HEK293 (cell line): ENCODE measurements around the gene GSG1.

Source experiments
- CTCF ChIA-PET: fragments of 350-600 bp; formaldehyde crosslinking; extraction: SDS; loops from one replicate; lab custom pipeline; 2021; ENCODE audit warnings: antibody characterized with exemption; lab: Yijun Ruan, JAX
- POLR2A ChIA-PET: fragments of 300-600 bp; formaldehyde crosslinking; extraction: SDS; loops from one replicate; lab custom pipeline; 2020; ENCODE audit warnings: antibody characterized with exemption, inconsistent platforms; lab: Yijun Ruan, JAX
- H3K27ac ChIP-seq: fragments of 200-500 bp; sonication (Bioruptor generic); 2 replicates; pipeline ENCODE4 v1.5.1; 2014; ENCODE audit warnings: low read depth, low read length, control low read depth, inconsistent platforms; ENCODE audit errors: extremely low read depth
- H3K36me3 ChIP-seq, 2 experiments: fragments of 200-500 bp in 1 of 2; sonication (Bioruptor generic) in 1 of 2; 1 replicate in 1 of 2; 2 replicates in 1 of 2; pipeline ENCODE4 v1.5.1; 2014 to 2017; ENCODE audit warnings: inconsistent platforms in 2 of 2, low read length in 2 of 2; ENCODE audit not compliant: control insufficient read depth in 2 of 2, insufficient read depth in 1 of 2
- H3K4me1 ChIP-seq: fragments of 200-500 bp; sonication (Bioruptor generic); 2 replicates; pipeline ENCODE4 v1.5.1; 2014; ENCODE audit warnings: mild to moderate bottlenecking, low read length, inconsistent platforms; ENCODE audit not compliant: control insufficient read depth, insufficient read depth
- H3K4me3 ChIP-seq: 2 replicates; pipeline ENCODE4 v1.5.1; 2011; ENCODE audit warnings: low read depth, mild to moderate bottlenecking, control low read depth, low read length, moderate library complexity
- H3K9me3 ChIP-seq: fragments of 200-500 bp; sonication (Bioruptor generic); 2 replicates; pipeline ENCODE4 v1.5.1; 2014; ENCODE audit warnings: low read depth, low read length, inconsistent platforms; ENCODE audit not compliant: control insufficient read depth, insufficient read depth
- GLI2 ChIP-seq: fragments of 450-650 bp; formaldehyde crosslinking; IDR thresholded peaks from 2 replicates; pipeline ENCODE4; 2017; ENCODE audit warnings: missing biosample characterization, missing genetic modification characterization, low read depth, borderline replicate concordance
- MZF1 ChIP-seq: fragments of 450-650 bp; formaldehyde crosslinking; IDR thresholded peaks from 2 replicates; pipeline ENCODE4 v1.5.1; 2017; ENCODE audit warnings: missing biosample characterization, missing genetic modification characterization, borderline replicate concordance
- SETDB1 ChIP-seq: IDR thresholded peaks from one replicate; pipeline ENCODE4 v1.6.1; 2017; ENCODE audit warnings: mild to moderate bottlenecking, low read length, moderate library complexity, mixed read lengths; ENCODE audit not compliant: insufficient read length
- YY1 ChIP-seq: fragments of 450-650 bp; formaldehyde crosslinking; IDR thresholded peaks from 2 replicates; pipeline ENCODE4 v1.5.1; 2018; ENCODE audit warnings: missing biosample characterization, missing genetic modification characterization
- ZBTB1 ChIP-seq: fragments of 450-650 bp; formaldehyde crosslinking; IDR thresholded peaks from 2 replicates; pipeline ENCODE4 v1.5.1; 2016; ENCODE audit warnings: missing biosample characterization, missing genetic modification characterization
- ZBTB49 ChIP-seq: fragments of 450-650 bp; formaldehyde crosslinking; IDR thresholded peaks from 2 replicates; pipeline ENCODE4 v1.5.1; 2016; ENCODE audit warnings: missing biosample characterization, missing genetic modification characterization, low read depth
- ZBTB7A ChIP-seq: fragments of 450-650 bp; formaldehyde crosslinking; IDR thresholded peaks from 2 replicates; pipeline ENCODE4 v1.5.1; 2016; ENCODE audit warnings: low read depth, missing biosample characterization, missing genetic modification characterization
- ZFP41 ChIP-seq: fragments of 450-650 bp; formaldehyde crosslinking; IDR thresholded peaks from 2 replicates; pipeline ENCODE4 v1.5.1; 2016; ENCODE audit warnings: missing biosample characterization, missing genetic modification characterization, borderline replicate concordance
- ZNF214 ChIP-seq: fragments of 450-650 bp; formaldehyde crosslinking; IDR thresholded peaks from 2 replicates; pipeline ENCODE4 v1.5.1; 2017; ENCODE audit warnings: missing biosample characterization, mild to moderate bottlenecking, missing genetic modification characterization, borderline replicate concordance
- ZNF324 ChIP-seq: fragments of 450-650 bp; formaldehyde crosslinking; IDR thresholded peaks from 2 replicates; pipeline ENCODE4 v1.5.1; 2016; ENCODE audit warnings: missing biosample characterization, missing genetic modification characterization
- ZNF433 ChIP-seq: fragments of 450-650 bp; formaldehyde crosslinking; IDR thresholded peaks from 2 replicates; pipeline ENCODE4 v1.5.1; 2016; ENCODE audit warnings: missing biosample characterization, missing genetic modification characterization, low read depth
- ZNF473 ChIP-seq: fragments of 450-650 bp; formaldehyde crosslinking; IDR thresholded peaks from 2 replicates; pipeline ENCODE4 v1.5.1; 2017; ENCODE audit warnings: missing biosample characterization, missing genetic modification characterization
- ZNF488 ChIP-seq: fragments of 450-650 bp; formaldehyde crosslinking; IDR thresholded peaks from 2 replicates; pipeline ENCODE4 v1.5.1; 2016; ENCODE audit warnings: missing biosample characterization, missing genetic modification characterization
- ZNF514 ChIP-seq: fragments of 450-650 bp; formaldehyde crosslinking; IDR thresholded peaks from 2 replicates; pipeline ENCODE4 v1.5.1; 2016; ENCODE audit warnings: missing biosample characterization, missing genetic modification characterization
- ZNF549 ChIP-seq: fragments of 450-650 bp; IDR thresholded peaks from 2 replicates; pipeline ENCODE4 v1.5.1; 2018; ENCODE audit warnings: missing biosample characterization, missing genetic modification characterization, mild to moderate bottlenecking, inconsistent platforms, moderate library complexity
- ZNF561 ChIP-seq: fragments of 450-650 bp; IDR thresholded peaks from 2 replicates; pipeline ENCODE4 v1.5.1; 2018; ENCODE audit warnings: missing biosample characterization, missing genetic modification characterization, borderline replicate concordance
- ZNF626 ChIP-seq: fragments of 450-650 bp; sonication (Bioruptor Pico); formaldehyde crosslinking; IDR thresholded peaks from 2 replicates; pipeline ENCODE4 v1.5.1; 2018; ENCODE audit warnings: missing biosample characterization, missing genetic modification characterization, inconsistent platforms
- ZNF639 ChIP-seq: fragments of 450-650 bp; formaldehyde crosslinking; IDR thresholded peaks from 2 replicates; pipeline ENCODE4 v1.5.1; 2016; ENCODE audit warnings: missing biosample characterization, missing genetic modification characterization
- ZNF660 ChIP-seq: fragments of 450-650 bp; IDR thresholded peaks from 2 replicates; pipeline ENCODE4 v1.5.1; 2018; ENCODE audit warnings: missing biosample characterization, mild to moderate bottlenecking, missing genetic modification characterization
- ZSCAN16 ChIP-seq: fragments of 450-650 bp; formaldehyde crosslinking; IDR thresholded peaks from 2 replicates; pipeline ENCODE4 v1.5.1; 2016; ENCODE audit warnings: missing biosample characterization, missing genetic modification characterization
- ZSCAN18 ChIP-seq: fragments of 450-650 bp; formaldehyde crosslinking; IDR thresholded peaks from 2 replicates; pipeline ENCODE4 v1.5.1; 2016; ENCODE audit warnings: missing biosample characterization, missing genetic modification characterization
- ZSCAN23 ChIP-seq: fragments of 450-650 bp; formaldehyde crosslinking; IDR thresholded peaks from 2 replicates; pipeline ENCODE4 v1.5.1; 2016; ENCODE audit warnings: missing biosample characterization, missing genetic modification characterization

Gene GSG1

GRCh38 chr12:13082861-13083260 is 20.6 kb downstream of the GSG1 start:
- TF ChIP-seq ZBTB1 (tag by site-specific recombination) (no peak), ZNF660 (no peak), SETDB1 (no peak), ZNF488 (tag by site-specific recombination) (no peak), ZBTB49 (tag by site-specific recombination) (no peak), MZF1 (tag by site-specific recombination) (no peak), ZNF214 (no peak), ZFP41 (tag by site-specific recombination) (no peak), ZNF561 (tag by site-specific recombination) (no peak), ZNF473 (no peak), ZBTB7A (tag by site-specific recombination) (no peak), ZSCAN23 (tag by site-specific recombination) (no peak), ZNF549 (tag by site-specific recombination) (no peak)
- ChIA-PET POLR2A (interaction anchor here (1.3 kb wide), 1 partner anchor 38 kb away, joined by 3 read pairs; the partner anchor contains the start of gene FAM234B), CTCF (interaction anchor here (0.6 to 1.8 kb wide), 4 partner anchors 10 to 129 kb away, joined by 3 to 8 read pairs (median 3); no protein-coding TSS in a partner anchor)
- H3K4me1 ChIP-seq, result no peaks in the 10 kb centered on the region
- H3K4me3 ChIP-seq, result no peak overlapping the region
- H3K9me3 ChIP-seq, result no peaks in the 10 kb centered on the region
- H3K36me3 ChIP-seq, result peaks cover 0 to 37% of the 10 kb centered on the region in 2 experiments; a peak in 2 of 3 replicates
- H3K27ac ChIP-seq, result no peak overlapping the region

GRCh38 chr12:13080266-13080665 is 23.2 kb downstream of the GSG1 start:
- POLR2A ChIA-PET, result no interaction called here

More at GRCh38 chr12:13080266-13080665, 23.2 kb downstream of the GSG1 start:
- H3K27ac ChIP-seq, result no peak overlapping the region
- peaks cover 0 to 51% of the 10 kb centered on the region in 2 experiments; a peak in 2 of 3 replicates for H3K36me3 ChIP-seq
- H3K4me3 ChIP-seq, result no peak overlapping the region
- H3K4me1 ChIP-seq, result no peaks in the 10 kb centered on the region
- CTCF ChIA-PET, result no interaction called here
- H3K9me3 ChIP-seq, result no peaks in the 10 kb centered on the region
- TF ChIP-seq ZSCAN16, result no peak
- TF ChIP-seq ZNF433 (tag by site-specific recombination), result no peak
- no peak for TF ChIP-seq ZNF639 (tag by site-specific recombination)
- no peak for TF ChIP-seq ZSCAN18 (tag by site-specific recombination)
- no peak for TF ChIP-seq YY1
- no peak for TF ChIP-seq GLI2 (tag by site-specific recombination)
- TF ChIP-seq ZNF626 (tag by site-specific recombination), result no peak
- no peak for TF ChIP-seq ZNF324 (tag by site-specific recombination)
- no peak for TF ChIP-seq ZNF514 (tag by site-specific recombination)
- TF ChIP-seq, all 188 proteins: peak for 0
